HepG2 (cell line): ENCODE results near the gene CLEC4M.
"Not testable (repeated sequence)": the region's sequence is repeated elsewhere in the genome, so short reads cannot be mapped to it uniquely, and the experiment has no call there.

Source experiments
- CTCF ChIP-seq: sonication (generic); formaldehyde crosslinking; IDR thresholded peaks from 2 replicates; pipeline ENCODE4 v1.5.0; 2020; ENCODE audit warnings: mild to moderate bottlenecking, missing genetic modification reagents, moderate library complexity
- EP300 ChIP-seq, 3 experiments: sonication (generic) in 1 of 3; formaldehyde crosslinking in 1 of 3; IDR thresholded peaks; 2 replicates each; pipeline versions ENCODE4 v1.5.1 to v1.6.1; 2011 to 2020; ENCODE audit warnings: low read depth in 2 of 3, low read length in 2 of 3, borderline replicate concordance in 1 of 3, improper control_type of control experiment in 1 of 3, mild to moderate bottlenecking in 1 of 3, missing genetic modification reagents in 1 of 3, moderate library complexity in 1 of 3
- GATAD2A ChIP-seq: IDR thresholded peaks from 2 replicates; pipeline ENCODE4 v1.6.1; 2016
- ISL2 ChIP-seq: sonication (generic); formaldehyde crosslinking; IDR thresholded peaks from 2 replicates; pipeline ENCODE4 v1.5.0; 2020; ENCODE audit warnings: missing genetic modification reagents
- KDM3A ChIP-seq: IDR thresholded peaks from 2 replicates; pipeline ENCODE4 v1.6.1; 2018; ENCODE audit warnings: low read depth, missing compliant biosample characterization
- NCOA1 ChIP-seq: sonication (generic); formaldehyde crosslinking; IDR thresholded peaks from 2 replicates; pipeline ENCODE4 v1.9.0; 2021; ENCODE audit warnings: missing genetic modification reagents
- PREB ChIP-seq: sonication (generic); formaldehyde crosslinking; IDR thresholded peaks from 2 replicates; pipeline ENCODE4 v1.4.0; 2020; ENCODE audit warnings: missing genetic modification reagents
- RAD21 ChIP-seq: fragments of 450-650 bp; formaldehyde crosslinking; IDR thresholded peaks from 2 replicates; pipeline ENCODE4 v1.5.0; 2020; ENCODE audit warnings: mild to moderate bottlenecking
- RNF219 ChIP-seq: sonication (generic); formaldehyde crosslinking; IDR thresholded peaks from 2 replicates; pipeline ENCODE4 v1.5.0; 2020; ENCODE audit warnings: mild to moderate bottlenecking, missing genetic modification reagents
- ZKSCAN1 ChIP-seq: fragments of 150-350 bp; IDR thresholded peaks from 2 replicates; pipeline ENCODE4 v1.6.1; 2014; ENCODE audit warnings: low read length
- ZNF205 ChIP-seq: IDR thresholded peaks from 2 replicates; pipeline ENCODE4 v1.6.1; 2018; ENCODE audit warnings: missing biosample characterization, missing genetic modification reagents
- ZNF3 ChIP-seq: IDR thresholded peaks from 2 replicates; pipeline ENCODE4 v1.7.0; 2017; ENCODE audit warnings: inconsistent platforms
- ZNF644 ChIP-seq: IDR thresholded peaks from 2 replicates; pipeline ENCODE4 v1.6.1; 2016; ENCODE audit warnings: low read depth

DNA sequence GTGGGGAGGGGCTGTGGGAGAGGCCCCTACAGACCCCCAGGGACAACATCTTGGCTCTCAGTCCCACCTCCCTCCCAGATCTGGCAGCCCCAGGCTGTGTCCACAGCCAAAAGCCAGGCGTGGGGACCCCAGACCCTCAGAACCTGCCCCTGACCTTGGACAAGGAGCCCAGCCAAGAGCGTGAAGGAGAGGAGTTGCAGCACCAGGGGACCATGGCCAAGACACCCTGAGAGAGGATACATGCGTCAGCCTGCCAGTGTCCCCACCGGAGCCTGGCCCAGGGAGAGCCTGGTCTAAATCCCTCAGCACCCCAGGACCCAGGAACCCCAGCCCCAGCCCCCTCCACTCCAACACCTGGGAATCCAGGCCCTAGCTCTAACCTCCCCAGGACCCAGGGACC, 16.7 kb upstream of the CLEC4M start:
- TF ChIP-seq RNF219 (CRISPR knock-in tag); RAD21 (CRISPR knock-in tag); KDM3A; NCOA1; EP300 (IDR thresholded peaks at IDR 0.05; ENCODE audit: low read depth in 2 of 2, low read length in 2 of 2); EP300 (CRISPR knock-in tag; IDR thresholded peaks at IDR 0.05; ENCODE audit: borderline replicate concordance); ISL2 (CRISPR knock-in tag); ZKSCAN1; CTCF (CRISPR knock-in tag); ZNF205 (CRISPR knock-in tag); ZNF644 (CRISPR knock-in tag); ZNF3; PREB (CRISPR knock-in tag); GATAD2A (CRISPR knock-in tag): not testable (repeated sequence)
